IMR-90 (cell line): ENCODE results near the gene TAAR9. TPM values are rescaled to one million over a fixed set of nuclear protein-coding genes. Genes with fewer than 3 reads are reported as not detected.

Experiments used
- ATAC-seq: fragments of 200-7000 bp; cut with Tn5 transposase; 2 replicates; pipeline ENCODE4 v1.9.1; 2020; ENCODE audit warnings: low read depth, mild to moderate bottlenecking, moderate library complexity
- BruUV-seq: library from RNA; stranded (reverse); fragments of 400-500 nt; replicated peaks from 2 replicates; lab custom pipeline; 2021; lab: Mats Ljungman, UMichigan
- CTCF ChIA-PET: fragments of 300-600 bp; formaldehyde crosslinking; extraction: SDS; loops from one replicate; lab custom pipeline; 2021; ENCODE audit warnings: antibody characterized with exemption; lab: Yijun Ruan, JAX
- POLR2A ChIA-PET: fragments of 300-600 bp; sonication (Branson Sonifier 250); formaldehyde crosslinking; loops from one replicate; lab custom pipeline; 2022; ENCODE audit warnings: antibody characterized with exemption; ENCODE audit not compliant: unreplicated experiment; lab: Charles Lee
- DNase-seq: peaks from one replicate; pipeline ENCODE4 v3.0.0; 2013
- H2AFZ ChIP-seq: replicated peaks from 2 replicates; pipeline ENCODE3; 2013; ENCODE audit warnings: low read length, mild to moderate bottlenecking; ENCODE audit not compliant: poor library complexity
- H2AK5ac ChIP-seq: 2 replicates; pipeline ENCODE4 v1.6.1; 2013; ENCODE audit warnings: low read depth, low read length, inconsistent platforms
- H2AK9ac ChIP-seq: replicated peaks from 2 replicates; pipeline ENCODE3; 2013; ENCODE audit warnings: mild to moderate bottlenecking, low read depth, low read length, moderate library complexity; ENCODE audit not compliant: poor library complexity
- H2BK120ac ChIP-seq: 2 replicates; pipeline ENCODE4 v1.6.1; 2013; ENCODE audit warnings: low read depth, low read length, inconsistent platforms
- H2BK15ac ChIP-seq: 3 replicates; pipeline ENCODE4 v1.6.1; 2013; ENCODE audit warnings: low read depth, low read length, inconsistent platforms
- H2BK20ac ChIP-seq: 2 replicates; pipeline ENCODE4 v1.6.1; 2013; ENCODE audit warnings: low read depth, mild to moderate bottlenecking, inconsistent platforms, low read length, moderate library complexity
- H2BK5ac ChIP-seq: 2 replicates; pipeline ENCODE4 v1.6.1; 2013; ENCODE audit warnings: mild to moderate bottlenecking, low read depth, low read length, inconsistent platforms; ENCODE audit not compliant: poor library complexity, severe bottlenecking
- H3K14ac ChIP-seq: replicated peaks from 2 replicates; pipeline ENCODE4 v1.6.1; 2013; ENCODE audit warnings: low read depth, low read length, inconsistent platforms
- H3K18ac ChIP-seq: 2 replicates; pipeline ENCODE4 v1.6.1; 2013; ENCODE audit warnings: low read depth, low read length, control low read depth
- H3K23ac ChIP-seq: 2 replicates; pipeline ENCODE4 v1.6.1; 2013; ENCODE audit warnings: low read depth, low read length, inconsistent platforms
- H3K27ac ChIP-seq: 2 replicates; pipeline ENCODE4 v1.5.1; 2013; ENCODE audit warnings: mild to moderate bottlenecking, control low read depth, low read length; ENCODE audit not compliant: insufficient read depth
- H3K27me3 ChIP-seq: 2 replicates; pipeline ENCODE4 v1.6.1; 2013; ENCODE audit warnings: low read length; ENCODE audit not compliant: control insufficient read depth, insufficient read depth
- H3K36me3 ChIP-seq: 2 replicates; pipeline ENCODE4 v1.6.1; 2013; ENCODE audit warnings: low read length, mixed read lengths; ENCODE audit not compliant: control insufficient read depth, insufficient read depth
- H3K4ac ChIP-seq: 2 replicates; pipeline ENCODE4 v1.6.1; 2013; ENCODE audit warnings: low read depth, low read length, inconsistent platforms
- H3K4me1 ChIP-seq: 2 replicates; pipeline ENCODE4 v1.6.1; 2013; ENCODE audit warnings: low read length, mixed read lengths; ENCODE audit not compliant: control insufficient read depth, insufficient read depth
- H3K4me2 ChIP-seq: 2 replicates; pipeline ENCODE4 v1.6.1; 2013; ENCODE audit warnings: low read depth, mild to moderate bottlenecking, control low read depth, low read length, moderate library complexity
- H3K4me3 ChIP-seq: 2 replicates; pipeline ENCODE4 v1.5.1; 2013; ENCODE audit warnings: low read depth, mild to moderate bottlenecking, control low read depth, low read length, moderate library complexity; ENCODE audit not compliant: insufficient read depth
- H3K56ac ChIP-seq: 2 replicates; pipeline ENCODE4 v1.6.1; 2013; ENCODE audit warnings: low read length, inconsistent platforms; ENCODE audit not compliant: insufficient read depth; ENCODE audit errors: extremely low read depth
- H3K79me1 ChIP-seq, 2 experiments: 2 replicates each; pipeline ENCODE4 v1.6.1; 2013; ENCODE audit warnings: low read length in 2 of 2, inconsistent platforms in 1 of 2, low read depth in 1 of 2
- H3K9ac ChIP-seq: 2 replicates; pipeline ENCODE4 v1.6.1; 2013; ENCODE audit warnings: low read depth, low read length, control low read depth
- H3K9me1 ChIP-seq: 2 replicates; pipeline ENCODE4 v1.6.1; 2013; ENCODE audit warnings: low read length, inconsistent platforms; ENCODE audit not compliant: insufficient read depth
- H3K9me3 ChIP-seq: 2 replicates; pipeline ENCODE4 v1.6.1; 2013; ENCODE audit warnings: low read length; ENCODE audit not compliant: control insufficient read depth, insufficient read depth
- H4K20me1 ChIP-seq: 2 replicates; pipeline ENCODE4 v1.6.1; 2013; ENCODE audit warnings: low read length, inconsistent platforms; ENCODE audit not compliant: insufficient read depth
- H4K5ac ChIP-seq: 2 replicates; pipeline ENCODE4 v1.6.1; 2013; ENCODE audit warnings: mild to moderate bottlenecking, low read depth, low read length, control low read depth
- H4K8ac ChIP-seq, 2 experiments: 2 replicates each; pipeline ENCODE4 v1.6.1; 2013; ENCODE audit warnings: low read depth in 2 of 2, low read length in 2 of 2, control low read depth in 1 of 2, inconsistent platforms in 1 of 2
- H4K91ac ChIP-seq: 2 replicates; pipeline ENCODE4 v1.6.1; 2013; ENCODE audit warnings: low read depth, low read length, inconsistent platforms; ENCODE audit not compliant: insufficient read depth
- BHLHE40 ChIP-seq: fragments of 150-350 bp; IDR thresholded peaks from 2 replicates; pipeline ENCODE4 v1.6.1; 2016; ENCODE audit warnings: mild to moderate bottlenecking, low read depth, low read length
- CEBPB ChIP-seq: IDR thresholded peaks from 2 replicates; pipeline ENCODE4 v1.6.1; 2012; ENCODE audit warnings: low read depth, low read length, improper control_type of control experiment
- CHD1 ChIP-seq: IDR thresholded peaks from 2 replicates; pipeline ENCODE4 v1.6.1; 2012; ENCODE audit warnings: low read depth, low read length, improper control_type of control experiment
- FOS ChIP-seq: fragments of 150-350 bp; IDR thresholded peaks from 2 replicates; pipeline ENCODE4 v1.6.1; 2016; ENCODE audit warnings: low read depth, low read length
- MAFK ChIP-seq: IDR thresholded peaks from 2 replicates; pipeline ENCODE4 v1.6.1; 2012; ENCODE audit warnings: low read depth, low read length, improper control_type of control experiment
- MAZ ChIP-seq: IDR thresholded peaks from 2 replicates; pipeline ENCODE4 v1.6.1; 2012; ENCODE audit warnings: low read depth, mild to moderate bottlenecking, low read length, improper control_type of control experiment, moderate library complexity, borderline replicate concordance
- MXI1 ChIP-seq: IDR thresholded peaks from 2 replicates; pipeline ENCODE4 v1.6.1; 2012; ENCODE audit warnings: low read depth, mild to moderate bottlenecking, low read length, moderate library complexity, borderline replicate concordance
- NFE2L2 ChIP-seq: fragments of 150-350 bp; IDR thresholded peaks from 2 replicates; pipeline ENCODE4 v1.6.1; 2016; ENCODE audit warnings: low read depth, mild to moderate bottlenecking, low read length
- POLR2A ChIP-seq: IDR thresholded peaks from 2 replicates; pipeline ENCODE4 v1.6.1; 2012; ENCODE audit warnings: mild to moderate bottlenecking, low read depth, low read length
- RAD21 ChIP-seq: IDR thresholded peaks from 2 replicates; pipeline ENCODE4 v1.6.1; 2012; ENCODE audit warnings: low read length, improper control_type of control experiment
- RCOR1 ChIP-seq: IDR thresholded peaks from 2 replicates; pipeline ENCODE4 v1.6.1; 2012; ENCODE audit warnings: mild to moderate bottlenecking, low read length, improper control_type of control experiment; ENCODE audit not compliant: insufficient replicate concordance
- SMC3 ChIP-seq: fragments of 150-350 bp; IDR thresholded peaks from 2 replicates; pipeline ENCODE4 v1.6.1; 2016; ENCODE audit warnings: low read depth, mild to moderate bottlenecking, antibody characterized with exemption, low read length, moderate library complexity
- WGBS, 2 experiments: methylation state at CpG; one replicate each; pipeline versions ENCODE4 v1.1.5 to v1.1.7; 2013; ENCODE audit warnings: missing lambda C conversion rate in 2 of 2; ENCODE audit not compliant: insufficient read length in 1 of 2; ENCODE audit errors: extremely low coverage in 2 of 2; 5-methylcytosine and 5-hydroxymethylcytosine counted together
- dilution Hi-C: fragments of 300-500 bp; cut with HindIII; formaldehyde crosslinking; loops from one replicate; pipeline ENCODE4 v1.14.3; 2018; ENCODE audit warnings: low sequenced_read_pairs; ENCODE audit not compliant: unreplicated experiment
- in situ Hi-C: fragments of 300-500 bp; cut with MboI; formaldehyde crosslinking; loops from 3 replicates; pipeline ENCODE4 v1.14.3; 2019; ENCODE audit warnings: low sequenced_read_pairs, inconsistent platforms, mixed read lengths
- intact Hi-C: fragments of 100-400 bp; cut with micrococcal nuclease; formaldehyde crosslinking; loops from 2 replicates; pipeline ENCODE4 v1.10.0; 2022
- polyA plus RNA-seq, 3 experiments: library from polyadenylated mRNA; depleted of rRNA; stranded (reverse); fragments of >200 nt; gene quantifications; 2 replicates each; pipeline ENCODE4 v1.2.3, GENCODE V29; 2012; ENCODE audit warnings: low replicate concordance in 1 of 3
- total RNA-seq: library from RNA; depleted of rRNA; stranded (reverse); fragments of >200 nt; gene quantifications from 2 replicates; pipeline ENCODE4 v1.2.3, GENCODE V29; 2012
- TF ChIP-seq, protein P1 (sequence below): conservative IDR thresholded peaks from 2 replicates; pipeline ENCODE4 v1.5.1; 2012; ENCODE audit warnings: mild to moderate bottlenecking, low read depth, low read length, improper control_type of control experiment

Gene TAAR9
- total and polyA plus RNA-seq, 2 of the 4 experiments (the other 2 are of a cell fraction), result not detected

DNA sequence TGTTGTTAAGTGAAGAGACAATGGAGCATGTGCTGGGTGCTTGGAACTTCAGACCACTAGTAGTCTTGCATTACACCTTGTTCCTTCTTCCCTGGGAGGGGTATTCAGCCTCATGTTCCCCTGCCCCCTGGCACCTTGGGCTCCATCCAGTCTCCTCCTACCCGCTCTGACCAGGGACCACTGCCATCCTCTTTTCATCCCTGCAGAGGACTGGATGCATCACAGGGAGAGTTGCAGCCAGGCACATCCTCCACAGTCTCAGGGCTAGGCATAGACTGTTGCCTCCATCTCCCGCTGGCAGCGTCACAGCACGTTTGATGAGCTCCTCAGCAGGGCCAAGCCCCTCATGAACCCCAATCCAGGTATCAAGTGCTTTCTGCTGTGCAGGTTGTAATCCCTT lies 13.1 kb downstream of the TAAR9 start:
- Histone ChIP-seq H2BK120ac (no peak overlapping the region), H3K18ac (no peak overlapping the region), H2AK9ac (no peak overlapping the region), H2AK5ac (no peak overlapping the region), H3K79me1 (no peaks in the 10 kb centered on the region), H3K9me1 (0 out of 2 replicates have a peak, but pooled peaks cover 4% of the 10 kb centered on the region), H3K27ac (no peak overlapping the region), H3K4ac (no peak overlapping the region), H3K27me3 (peaks cover 45% of the 10 kb centered on the region), H3K9me3 (no peaks in the 10 kb centered on the region), H4K8ac (no peak overlapping the region), H2BK20ac (no peak overlapping the region), H3K4me1 (no peaks in the 10 kb centered on the region), H3K56ac (no peak overlapping the region), H3K9ac (no peak overlapping the region), H3K36me3 (no peaks in the 10 kb centered on the region), H3K23ac (no peak overlapping the region), H2BK15ac (no peak overlapping the region), H3K14ac (no peak overlapping the region), H3K4me2 (no peak overlapping the region), H2BK5ac (no peak overlapping the region), H4K5ac (no peak overlapping the region), H4K20me1 (no peaks in the 10 kb centered on the region), H4K91ac (no peak overlapping the region), H2AFZ (no peak overlapping the region), H3K4me3 (no peak overlapping the region)
- POLR2A ChIA-PET, result no interaction called here
- no peak for ATAC-seq
- intact Hi-C loops (no loop called here), dilution Hi-C loops (no loop called here), in situ Hi-C loops (no loop called here)
- no TSS peak for BruUV-seq
- TF ChIP-seq BHLHE40, result no peak
- no peak for TF ChIP-seq MAFK
- no peak for TF ChIP-seq RAD21
- no peak for TF ChIP-seq NFE2L2
- no peak for TF ChIP-seq RCOR1
- TF ChIP-seq MXI1, result no peak
- TF ChIP-seq FOS, result no peak
- no peak for TF ChIP-seq MAZ
- no peak for TF ChIP-seq POLR2A
- TF ChIP-seq, protein P1, sequence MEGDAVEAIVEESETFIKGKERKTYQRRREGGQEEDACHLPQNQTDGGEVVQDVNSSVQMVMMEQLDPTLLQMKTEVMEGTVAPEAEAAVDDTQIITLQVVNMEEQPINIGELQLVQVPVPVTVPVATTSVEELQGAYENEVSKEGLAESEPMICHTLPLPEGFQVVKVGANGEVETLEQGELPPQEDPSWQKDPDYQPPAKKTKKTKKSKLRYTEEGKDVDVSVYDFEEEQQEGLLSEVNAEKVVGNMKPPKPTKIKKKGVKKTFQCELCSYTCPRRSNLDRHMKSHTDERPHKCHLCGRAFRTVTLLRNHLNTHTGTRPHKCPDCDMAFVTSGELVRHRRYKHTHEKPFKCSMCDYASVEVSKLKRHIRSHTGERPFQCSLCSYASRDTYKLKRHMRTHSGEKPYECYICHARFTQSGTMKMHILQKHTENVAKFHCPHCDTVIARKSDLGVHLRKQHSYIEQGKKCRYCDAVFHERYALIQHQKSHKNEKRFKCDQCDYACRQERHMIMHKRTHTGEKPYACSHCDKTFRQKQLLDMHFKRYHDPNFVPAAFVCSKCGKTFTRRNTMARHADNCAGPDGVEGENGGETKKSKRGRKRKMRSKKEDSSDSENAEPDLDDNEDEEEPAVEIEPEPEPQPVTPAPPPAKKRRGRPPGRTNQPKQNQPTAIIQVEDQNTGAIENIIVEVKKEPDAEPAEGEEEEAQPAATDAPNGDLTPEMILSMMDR, result no peak
- no peak for TF ChIP-seq SMC3
- TF ChIP-seq CHD1, result no peak
- no peak for TF ChIP-seq CEBPB
- 62% methylated on average over 3 of the region's 4 CpGs; no CpG with 5 or more reads in 1 of the 2 experiments for WGBS, 2 experiments
- CTCF ChIA-PET, result no interaction called here
- DNase-seq, result no peak
